HG03521 (cell line): Measurements from ENCODE around the gene GDI1.

Experiments
- ATAC-seq: cut with Tn5 transposase; IDR thresholded peaks from one replicate; pipeline ENCODE4 v1.9.1; 2021; ENCODE audit warnings: mild to moderate bottlenecking, moderate library complexity; ENCODE audit not compliant: unreplicated experiment

Gene GDI1

GRCh38 chrX:154478728-154479622, 42.0 kb downstream of the GDI1 start, which contains the start of gene LAGE3:
Gene LAGE3, minus strand, starts transcription at chrX:154479281. Its CDS starts 366 bp downstream, at chrX:154478915.
- ATAC-seq: peak; percentile 81

- ATAC-seq: no peak
These were observed 44.2 kb downstream of the GDI1 start for GRCh38 chrX:154481195-154481594.

DNA sequence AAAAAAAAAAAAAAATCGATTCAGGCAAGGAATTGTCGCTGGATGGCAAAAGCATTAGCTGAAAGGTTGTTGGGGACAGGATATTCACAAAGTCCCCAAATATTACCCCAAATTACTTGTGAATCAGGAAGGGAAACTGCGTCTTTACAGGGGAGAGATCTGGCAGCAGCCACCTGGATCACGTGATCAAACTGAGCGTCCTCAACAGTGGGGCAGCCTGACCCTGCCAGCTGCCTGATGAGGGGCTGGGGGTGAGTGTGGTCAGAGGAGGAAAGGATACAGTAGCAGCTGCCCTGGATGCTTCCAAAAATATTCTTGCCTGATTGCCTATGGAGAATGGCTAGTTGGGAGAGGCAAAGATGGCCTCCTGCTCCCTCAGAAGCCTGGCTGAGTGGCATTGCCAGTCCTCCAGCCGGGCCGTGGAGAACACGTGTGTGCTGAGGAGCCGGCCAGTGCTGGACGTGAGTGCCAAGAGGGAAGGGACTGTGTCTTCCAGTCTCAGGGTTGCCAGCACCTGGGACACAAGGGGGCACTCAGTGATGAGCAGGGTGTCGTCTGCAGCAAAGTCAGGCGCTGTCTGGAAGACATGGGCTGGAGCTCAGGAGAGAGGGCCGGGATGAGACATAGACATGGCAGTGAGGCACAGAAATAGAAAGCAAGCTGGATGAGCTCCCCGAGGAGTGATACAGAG, 45.1 kb downstream of the GDI1 start:
- ATAC-seq: no peak

GRCh38 chrX:154482786-154483185, 45.8 kb downstream of the GDI1 start:
- ATAC-seq: no peak

DNA sequence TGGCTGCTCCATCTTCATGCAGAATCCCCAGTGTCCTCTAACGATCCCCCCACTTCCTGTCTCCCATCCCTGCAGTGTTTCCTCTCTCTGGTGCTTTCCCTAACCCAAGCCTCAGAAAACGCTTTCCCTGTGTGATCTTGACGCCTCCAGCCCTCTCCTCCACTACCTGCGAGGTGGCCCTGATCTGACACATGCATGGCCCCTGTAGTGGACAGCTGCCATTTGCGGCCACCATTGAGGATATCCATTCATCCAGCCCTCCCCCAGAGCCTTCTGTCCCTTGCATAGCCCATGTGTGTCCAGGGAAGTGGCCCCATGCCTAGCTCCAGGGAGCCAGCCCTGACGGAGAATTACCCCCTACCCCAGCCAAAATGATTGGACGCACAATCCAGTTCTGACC, 46.4 kb downstream of the GDI1 start:
- no peak for ATAC-seq

GRCh38 chrX:154484255-154485149, 47.5 kb downstream of the GDI1 start:
- no peak for ATAC-seq

DNA sequence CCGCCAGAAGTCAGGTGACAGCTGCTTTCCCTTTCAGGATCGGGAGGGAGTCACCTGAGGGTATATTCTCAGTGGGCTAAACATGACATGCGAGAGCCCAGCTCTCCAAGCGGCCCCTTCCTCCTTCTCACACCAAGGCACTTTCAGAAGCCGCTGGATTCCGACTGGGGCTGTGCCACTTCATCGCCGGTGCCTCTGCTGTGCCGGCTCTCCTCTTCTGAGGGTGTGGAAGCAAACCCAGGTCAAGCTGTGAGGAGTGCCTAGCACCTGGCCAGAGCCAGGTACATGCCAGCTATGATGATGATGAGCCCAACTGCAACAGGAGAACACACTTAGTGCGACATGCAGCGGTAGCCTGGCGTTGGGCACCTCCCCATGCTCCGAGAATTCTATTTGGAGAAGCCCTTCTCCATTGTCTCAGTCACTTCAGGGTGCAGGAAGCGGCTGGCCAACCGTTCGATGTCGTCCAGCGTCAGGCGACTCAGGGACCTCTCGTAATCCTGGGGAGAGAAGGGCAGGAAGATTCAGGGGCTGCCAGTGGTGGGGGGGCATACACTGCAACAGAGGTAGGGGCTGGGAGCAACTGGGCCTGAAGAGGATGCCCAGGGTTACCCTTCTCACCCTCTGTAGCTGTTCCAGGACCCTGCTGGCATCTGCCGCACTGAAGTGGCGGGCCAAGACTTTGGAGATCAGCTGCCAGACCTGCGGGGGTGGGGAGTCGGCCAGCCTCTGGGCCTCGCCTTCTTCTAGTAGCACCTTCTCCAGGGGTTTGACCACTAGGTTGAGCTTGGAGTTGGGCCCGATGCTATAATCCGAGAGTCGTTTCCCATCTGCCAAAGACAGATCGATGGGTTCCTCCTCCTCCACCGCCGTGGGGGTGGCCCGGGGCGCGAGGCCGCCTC, 48.4 kb downstream of the GDI1 start:
- no peak for ATAC-seq

- ATAC-seq: no peak
These were observed 49.1 kb downstream of the GDI1 start for GRCh38 chrX:154486052-154486395.

GRCh38 chrX:154486396-154487207, 49.6 kb downstream of the GDI1 start, which contains the start of gene UBL4A:
Gene UBL4A, minus strand, starts transcription at chrX:154486615. Its CDS starts 31 bp downstream, at chrX:154486584.
- ATAC-seq: peak; percentile 27

- ATAC-seq: no peak
These were observed 50.8 kb downstream of the GDI1 start for GRCh38 chrX:154487518-154488290.

- no peak for ATAC-seq
These were observed 51.6 kb downstream of the GDI1 start for GRCh38 chrX:154488336-154489075.

GRCh38 chrX:154489182-154489581, 52.2 kb downstream of the GDI1 start:
- ATAC-seq: no peak

GRCh38 chrX:154490021-154490413, 53.1 kb downstream of the GDI1 start:
- ATAC-seq: peak; percentile 19

- ATAC-seq: peak; percentile 77
These were observed 53.6 kb downstream of the GDI1 start, which contains the start of gene SLC10A3 for GRCh38 chrX:154490414-154491083. Gene SLC10A3, minus strand, starts transcription at chrX:154490629. Its CDS starts 1,689 bp downstream, at chrX:154488940.
